Suprapubic skin (tissue), 3 donors: ENCODE data around the gene RNASET2.

Source experiments
- CTCF ChIP-seq, 2 donors: fragments of 200-600 bp in 1 of 2; fragments of 450-650 bp in 1 of 2; sonication (generic) in 1 of 2; IDR thresholded peaks; one replicate each; pipeline ENCODE4 v1.5.1; 2016 to 2019; ENCODE audit warnings: antibody characterized with exemption in 2 of 2, mild to moderate bottlenecking in 1 of 2, moderate library complexity in 1 of 2
- EP300 ChIP-seq: sonication (generic); formaldehyde crosslinking; IDR thresholded peaks from one replicate; pipeline ENCODE4 v1.6.1; 2017; ENCODE audit warnings: antibody characterized with exemption
- POLR2A ChIP-seq, 2 donors: fragments of 450-650 bp; IDR thresholded peaks; one replicate each; pipeline ENCODE4 v1.6.1; 2017; ENCODE audit warnings: antibody characterized with exemption in 2 of 2, mild to moderate bottlenecking in 2 of 2, moderate library complexity in 2 of 2

GRCh38 chr6:166938704-166939103 is 17.6 kb downstream of the RNASET2 start:
- TF ChIP-seq EP300 (no peak), CTCF (IDR thresholded peaks at IDR 0.05) (no peak), POLR2A (IDR thresholded peaks at IDR 0.05) (no peak)
